Stimulated activated CD4-positive, alpha-beta T cell treated with anti-CD3 and anti-CD28 coated beads, Interleukin-15, amount 100 ng/mL, for 48 hours (primary cell): ENCODE results near the gene SEH1L.

Experiments used
- DNase-seq, 2 donors: peaks; one replicate each; pipeline ENCODE4 v3.0.0-alpha.2; 2020; ENCODE audit warnings: low read depth in 2 of 2

SEH1L gene

GRCh38 chr18:13036622-13037320, 89.0 kb downstream of the SEH1L start:
- no peak for DNase-seq
